Neural cell (in vitro differentiated cells): ENCODE data around the gene PCGF3. TPM values are rescaled to one million over a fixed set of nuclear protein-coding genes. Genes with fewer than 3 reads are reported as not detected.

ENCODE experiments used
- H2AFZ ChIP-seq: fragments of 200-600, 300-800 bp; sonication (generic), shearing (Covaris generic); 2 replicates; pipeline ENCODE4 v1.6.0; 2014; ENCODE audit warnings: low read depth, mild to moderate bottlenecking, antibody characterized with exemption, low read length, moderate library complexity
- H3F3A ChIP-seq: fragments of 200-600 bp; shearing (Covaris generic); 2 replicates; pipeline ENCODE4 v1.6.1; 2016; ENCODE audit warnings: mild to moderate bottlenecking, moderate library complexity, mixed read lengths, antibody characterized with exemption, low read length; ENCODE audit not compliant: insufficient read depth, poor library complexity, severe bottlenecking
- H3K27ac ChIP-seq: fragments of 200-600, 300-800 bp; sonication (generic), shearing (Covaris generic); 2 replicates; pipeline ENCODE4 v1.5.1; 2014; ENCODE audit warnings: mild to moderate bottlenecking, low read length, moderate library complexity
- H3K27me3 ChIP-seq: fragments of 300-800, 200-600 bp; sonication (generic), shearing (Covaris generic); 2 replicates; pipeline ENCODE4 v1.6.0; 2014; ENCODE audit warnings: mild to moderate bottlenecking, low read depth, low read length, moderate library complexity; ENCODE audit not compliant: insufficient read depth
- H3K36me3 ChIP-seq: fragments of 300-800, 200-600 bp; sonication (generic), shearing (Covaris generic); 2 replicates; pipeline ENCODE4 v1.5.1; 2014; ENCODE audit warnings: mild to moderate bottlenecking, antibody characterized with exemption, low read length, moderate library complexity; ENCODE audit not compliant: insufficient read depth
- H3K4me2 ChIP-seq: fragments of 300-800, 200-600 bp; sonication (generic), shearing (Covaris generic); 2 replicates; pipeline ENCODE4 v1.6.0; 2014; ENCODE audit warnings: mild to moderate bottlenecking, low read length
- H3K4me3 ChIP-seq: fragments of 300-800, 200-600 bp; sonication (generic), shearing (Covaris generic); 2 replicates; pipeline ENCODE4 v1.5.1; 2014; ENCODE audit warnings: mild to moderate bottlenecking, low read length, moderate library complexity
- H3K79me2 ChIP-seq: fragments of 200-600 bp; shearing (Covaris generic); replicated peaks from 2 replicates; pipeline ENCODE4 v1.6.0; 2014; ENCODE audit warnings: mild to moderate bottlenecking, low read length, moderate library complexity; ENCODE audit not compliant: insufficient read depth
- H3K9ac ChIP-seq: fragments of 300-800, 200-600 bp; sonication (generic), shearing (Covaris generic); 2 replicates; pipeline ENCODE4 v1.6.1; 2016; ENCODE audit warnings: mild to moderate bottlenecking, low read length, mixed read lengths
- H3K9me2 ChIP-seq: fragments of 200-600 bp; shearing (Covaris generic); 2 replicates; pipeline ENCODE4 v1.6.1; 2016; ENCODE audit warnings: mild to moderate bottlenecking, low read length, mixed read lengths; ENCODE audit not compliant: insufficient read depth
- H3K9me3 ChIP-seq: fragments of 200-600, 300-800 bp; sonication (generic), shearing (Covaris generic); 2 replicates; pipeline ENCODE4 v1.6.1; 2016; ENCODE audit warnings: mild to moderate bottlenecking, mixed run types, low read length, moderate library complexity, mixed read lengths
- H4K20me1 ChIP-seq: fragments of 200-600 bp; shearing (Covaris generic); 2 replicates; pipeline ENCODE4 v1.6.1; 2016; ENCODE audit warnings: mild to moderate bottlenecking, mixed run types; ENCODE audit not compliant: insufficient read depth
- CTCF ChIP-seq: fragments of 450-650 bp; IDR thresholded peaks from 2 replicates; pipeline ENCODE4 v1.5.1; 2014; ENCODE audit warnings: antibody characterized with exemption, mild to moderate bottlenecking, moderate library complexity; ENCODE audit not compliant: poor library complexity, severe bottlenecking
- EP300 ChIP-seq: fragments of 450-650 bp; conservative IDR thresholded peaks from 2 replicates; pipeline ENCODE4 v1.6.1; 2014; ENCODE audit warnings: antibody characterized with exemption, mild to moderate bottlenecking, moderate library complexity; ENCODE audit not compliant: poor library complexity, severe bottlenecking
- EZH2 ChIP-seq: fragments of 200-600, 300-800 bp; shearing (Covaris generic), sonication (generic); IDR thresholded peaks from 2 replicates; pipeline ENCODE4 v1.6.1; 2014; ENCODE audit warnings: antibody characterized with exemption, low read length, borderline replicate concordance, mild to moderate bottlenecking; ENCODE audit not compliant: insufficient read depth, poor library complexity, severe bottlenecking
- MXI1 ChIP-seq: fragments of 450-650 bp; conservative IDR thresholded peaks from 2 replicates; pipeline ENCODE4 v1.6.1; 2014; ENCODE audit warnings: antibody characterized with exemption, mild to moderate bottlenecking; ENCODE audit not compliant: poor library complexity, severe bottlenecking
- POLR2AphosphoS5 ChIP-seq: IDR thresholded peaks from 2 replicates; pipeline ENCODE4 v1.6.1; 2012
- RAD21 ChIP-seq: fragments of 450-650 bp; conservative IDR thresholded peaks from 2 replicates; pipeline ENCODE4 v1.6.1; 2014; ENCODE audit warnings: antibody characterized with exemption, mild to moderate bottlenecking, moderate library complexity
- REST ChIP-seq: IDR thresholded peaks from 2 replicates; pipeline ENCODE4 v1.6.1; 2012; ENCODE audit warnings: borderline replicate concordance
- SMC3 ChIP-seq: fragments of 450-650 bp; conservative IDR thresholded peaks from 2 replicates; pipeline ENCODE4 v1.6.1; 2014; ENCODE audit warnings: antibody characterized with exemption, mild to moderate bottlenecking, moderate library complexity; ENCODE audit not compliant: poor library complexity
- TAF1 ChIP-seq: IDR thresholded peaks from 2 replicates; pipeline ENCODE4 v1.6.1; 2012; ENCODE audit warnings: low read depth
- polyA plus RNA-seq: library from polyadenylated mRNA; depleted of rRNA; stranded (reverse); fragments of >200 nt; gene quantifications from 2 replicates; pipeline ENCODE4 v1.2.3, GENCODE V29; 2014

Gene PCGF3
- polyA plus RNA-seq, 1 donor from 2014 or later, result 117 TPM

GRCh38 chr4:787561-787981 lies 81.9 kb downstream of the PCGF3 start:
- Histone ChIP-seq H3K36me3 (no peaks in the 10 kb centered on the region), H3K9me3 (no peaks in the 10 kb centered on the region), H3K9ac (no peak overlapping the region), H3K79me2 (no peaks in the 10 kb centered on the region), H3K27ac (no peak overlapping the region), H3K4me2 (no peak overlapping the region), H2AFZ (no peak overlapping the region), H3F3A (no peaks in the 10 kb centered on the region), H3K9me2 (no peaks in the 10 kb centered on the region), H4K20me1 (no peaks in the 10 kb centered on the region), H3K27me3 (peaks cover 32% of the 10 kb centered on the region), H3K4me3 (no peak overlapping the region)
- TF ChIP-seq REST (no peak), TAF1 (no peak), SMC3 (no peak), RAD21 (no peak), MXI1 (no peak), POLR2AphosphoS5 (no peak), CTCF (no peak), EP300 (no peak), EZH2 (no peak)

GRCh38 chr4:788006-788635 lies 82.5 kb downstream of the PCGF3 start:
- H3K79me2 ChIP-seq, result no peaks in the 10 kb centered on the region
- no peak overlapping the region for H3K9ac ChIP-seq
- no peak overlapping the region for H2AFZ ChIP-seq
- H3K36me3 ChIP-seq, result no peaks in the 10 kb centered on the region
- no peak overlapping the region for H3K4me2 ChIP-seq
- no peak for TF ChIP-seq POLR2AphosphoS5
- TF ChIP-seq EP300, result no peak
- no peaks in the 10 kb centered on the region for H3K9me3 ChIP-seq
- no peaks in the 10 kb centered on the region for H3F3A ChIP-seq
- H3K27me3 ChIP-seq, result peaks cover 32% of the 10 kb centered on the region
- H3K4me3 ChIP-seq, result no peak overlapping the region
- H4K20me1 ChIP-seq, result no peaks in the 10 kb centered on the region
- H3K9me2 ChIP-seq, result no peaks in the 10 kb centered on the region
- no peak overlapping the region for H3K27ac ChIP-seq
